Measurements from ENCODE around the gene CCL26.

Gene CCL26

DNA sequence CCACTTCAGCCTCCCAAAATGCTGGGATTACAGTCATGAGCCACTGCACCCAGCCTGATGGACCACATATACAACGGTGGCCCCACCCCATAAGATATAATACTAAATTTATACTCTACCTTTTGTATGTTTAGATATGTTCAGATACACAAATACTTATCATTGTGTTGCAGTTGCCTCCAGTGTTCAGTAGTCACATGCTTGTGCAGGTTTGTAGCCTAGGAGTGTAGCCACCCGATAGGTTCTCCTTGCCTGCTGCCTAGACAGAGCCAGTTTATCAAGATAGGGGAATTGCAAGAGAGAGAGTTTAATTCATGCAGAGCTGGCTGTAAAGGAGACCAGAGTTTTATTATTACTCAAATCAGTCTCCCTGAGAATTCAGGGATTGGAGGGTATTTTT lies 32.0 kb upstream of the CCL26 start:
- H3K9me3 ChIP-seq (ENCODE audit: control insufficient read depth, insufficient read depth, low read length): peaks cover 10% of the 10 kb centered on the region
- no peaks in the 10 kb centered on the region for H4K20me1 ChIP-seq (ENCODE audit: control insufficient read depth, insufficient read depth, low read depth, low read length)
- no peaks in the 10 kb centered on the region for H3F3A ChIP-seq (ENCODE audit: control insufficient read depth, insufficient read depth)
- H3K4me1 ChIP-seq (ENCODE audit: control insufficient read depth, low read length): no peaks in the 10 kb centered on the region
- no peak overlapping the region for H3K4me3 ChIP-seq (ENCODE audit: low read length)
- H3K27ac ChIP-seq (ENCODE audit: low read depth, low read length): no peak overlapping the region
- no peaks in the 10 kb centered on the region for H3K36me3 ChIP-seq (ENCODE audit: control insufficient read depth, low read length)
- no peak for TF ChIP-seq EZH2phosphoT487 (IDR thresholded peaks at IDR 0.05; ENCODE audit: borderline replicate concordance, low read length)
- TF ChIP-seq, protein P1, sequence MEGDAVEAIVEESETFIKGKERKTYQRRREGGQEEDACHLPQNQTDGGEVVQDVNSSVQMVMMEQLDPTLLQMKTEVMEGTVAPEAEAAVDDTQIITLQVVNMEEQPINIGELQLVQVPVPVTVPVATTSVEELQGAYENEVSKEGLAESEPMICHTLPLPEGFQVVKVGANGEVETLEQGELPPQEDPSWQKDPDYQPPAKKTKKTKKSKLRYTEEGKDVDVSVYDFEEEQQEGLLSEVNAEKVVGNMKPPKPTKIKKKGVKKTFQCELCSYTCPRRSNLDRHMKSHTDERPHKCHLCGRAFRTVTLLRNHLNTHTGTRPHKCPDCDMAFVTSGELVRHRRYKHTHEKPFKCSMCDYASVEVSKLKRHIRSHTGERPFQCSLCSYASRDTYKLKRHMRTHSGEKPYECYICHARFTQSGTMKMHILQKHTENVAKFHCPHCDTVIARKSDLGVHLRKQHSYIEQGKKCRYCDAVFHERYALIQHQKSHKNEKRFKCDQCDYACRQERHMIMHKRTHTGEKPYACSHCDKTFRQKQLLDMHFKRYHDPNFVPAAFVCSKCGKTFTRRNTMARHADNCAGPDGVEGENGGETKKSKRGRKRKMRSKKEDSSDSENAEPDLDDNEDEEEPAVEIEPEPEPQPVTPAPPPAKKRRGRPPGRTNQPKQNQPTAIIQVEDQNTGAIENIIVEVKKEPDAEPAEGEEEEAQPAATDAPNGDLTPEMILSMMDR (IDR thresholded peaks at IDR 0.05; ENCODE audit: low read depth, low read length, poor library complexity, severe bottlenecking): no peak
- no peak overlapping the region for H3K4me2 ChIP-seq (ENCODE audit: low read length)
- no peaks in the 10 kb centered on the region for H3K9me2 ChIP-seq (replicated peaks; ENCODE audit: control insufficient read depth, low read length)
- no peaks in the 10 kb centered on the region for H3K79me2 ChIP-seq (ENCODE audit: control insufficient read depth, low read length)
- H3K27me3 ChIP-seq (ENCODE audit: control insufficient read depth, low read length): no peaks in the 10 kb centered on the region

DNA sequence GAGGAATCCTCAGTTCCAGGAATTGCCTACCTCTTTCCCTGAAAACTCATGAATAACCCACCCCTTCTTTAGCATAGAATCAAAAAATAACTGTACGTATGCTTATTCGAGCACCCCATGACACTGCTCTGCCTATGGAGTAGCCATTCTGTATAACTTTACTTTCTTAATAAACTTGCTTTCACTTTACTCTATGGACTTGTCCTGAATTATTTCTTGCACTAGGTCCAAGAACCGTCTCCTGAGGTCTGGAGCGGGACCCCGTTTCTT lies 30.5 kb upstream of the CCL26 start:
- Histone ChIP-seq H3K9me3 (ENCODE audit: control insufficient read depth, insufficient read depth, low read length) (peaks cover 10% of the 10 kb centered on the region), H3K4me2 (ENCODE audit: low read length) (no peak overlapping the region), H4K20me1 (ENCODE audit: control insufficient read depth, insufficient read depth, low read depth, low read length) (no peaks in the 10 kb centered on the region), H3K4me1 (ENCODE audit: control insufficient read depth, low read length) (no peaks in the 10 kb centered on the region), H3K27me3 (ENCODE audit: control insufficient read depth, low read length) (no peaks in the 10 kb centered on the region), H3K4me3 (ENCODE audit: low read length) (no peak overlapping the region), H3K36me3 (ENCODE audit: control insufficient read depth, low read length) (no peaks in the 10 kb centered on the region), H3K27ac (ENCODE audit: low read depth, low read length) (no peak overlapping the region), H3K79me2 (ENCODE audit: control insufficient read depth, low read length) (no peaks in the 10 kb centered on the region), H3F3A (ENCODE audit: control insufficient read depth, insufficient read depth) (no peaks in the 10 kb centered on the region), H3K9me2 (replicated peaks; ENCODE audit: control insufficient read depth, low read length) (no peaks in the 10 kb centered on the region)
- TF ChIP-seq, protein P1 (IDR thresholded peaks at IDR 0.05; ENCODE audit: low read depth, low read length, poor library complexity, severe bottlenecking): no peak
- no peak for TF ChIP-seq EZH2phosphoT487 (IDR thresholded peaks at IDR 0.05; ENCODE audit: borderline replicate concordance, low read length)

DNA sequence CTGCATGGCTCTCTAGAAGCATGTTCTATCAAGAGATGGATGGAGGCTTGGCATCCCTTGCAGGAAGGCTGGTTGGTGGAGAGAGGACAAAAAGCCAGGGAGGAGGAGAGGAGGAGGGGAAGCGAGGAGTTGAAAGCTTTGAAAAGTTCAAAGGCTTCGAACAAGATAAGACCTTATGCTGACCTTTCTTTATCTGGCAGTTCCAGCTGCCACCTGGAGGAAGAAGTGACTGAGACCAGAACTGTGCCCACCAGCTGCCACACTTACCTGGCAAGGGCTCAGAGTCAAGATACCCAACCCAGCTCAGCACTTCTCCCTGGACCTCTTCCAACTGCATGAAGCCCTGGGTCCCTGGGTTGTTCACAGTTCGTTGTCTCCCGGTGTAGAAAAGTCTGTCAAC lies 26.8 kb upstream of the CCL26 start:
- Histone ChIP-seq H3K4me1 (ENCODE audit: control insufficient read depth, low read length) (no peaks in the 10 kb centered on the region), H3K79me2 (ENCODE audit: control insufficient read depth, low read length) (no peaks in the 10 kb centered on the region), H3K27ac (ENCODE audit: low read depth, low read length) (no peak overlapping the region), H3K27me3 (ENCODE audit: control insufficient read depth, low read length) (peaks cover 11% of the 10 kb centered on the region; the same call in 1 of the 2 replicates), H3K9me2 (replicated peaks; ENCODE audit: control insufficient read depth, low read length) (no peaks in the 10 kb centered on the region), H4K20me1 (ENCODE audit: control insufficient read depth, insufficient read depth, low read depth, low read length) (no peaks in the 10 kb centered on the region), H3K9me3 (ENCODE audit: control insufficient read depth, insufficient read depth, low read length) (no peaks in the 10 kb centered on the region), H3K36me3 (ENCODE audit: control insufficient read depth, low read length) (no peaks in the 10 kb centered on the region), H3K4me2 (ENCODE audit: low read length) (no peak overlapping the region), H3F3A (ENCODE audit: control insufficient read depth, insufficient read depth) (no peaks in the 10 kb centered on the region), H3K4me3 (ENCODE audit: low read length) (no peak overlapping the region)
- TF ChIP-seq EZH2phosphoT487 (IDR thresholded peaks at IDR 0.05; ENCODE audit: borderline replicate concordance, low read length): no peak
- TF ChIP-seq, protein P1 (IDR thresholded peaks at IDR 0.05; ENCODE audit: low read depth, low read length, poor library complexity, severe bottlenecking): peak; percentile 15

DNA sequence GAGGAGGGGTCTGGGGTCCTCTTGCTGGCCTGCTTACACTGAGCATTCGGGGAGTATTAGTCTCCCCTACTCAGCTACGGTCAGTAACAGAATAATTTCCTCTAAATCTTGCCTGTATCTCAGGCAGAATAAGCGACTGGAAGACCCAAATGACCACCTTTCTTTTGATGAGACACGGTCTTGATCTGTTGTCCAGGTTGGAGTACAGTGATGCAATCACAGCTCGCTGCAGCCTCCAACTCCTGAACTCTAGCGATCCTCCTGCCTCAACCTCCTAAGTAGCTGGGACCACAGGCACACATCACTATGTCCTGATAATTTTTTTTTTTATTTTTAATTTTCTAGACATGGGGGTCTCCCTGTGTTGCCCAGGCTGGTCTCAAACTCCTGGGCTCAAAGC lies 24.4 kb upstream of the CCL26 start:
- H3K36me3 ChIP-seq (ENCODE audit: control insufficient read depth, low read length): no peaks in the 10 kb centered on the region
- no peak overlapping the region for H3K27ac ChIP-seq (ENCODE audit: low read depth, low read length)
- no peaks in the 10 kb centered on the region for H3K9me3 ChIP-seq (ENCODE audit: control insufficient read depth, insufficient read depth, low read length)
- H3K79me2 ChIP-seq (ENCODE audit: control insufficient read depth, low read length): no peaks in the 10 kb centered on the region
- no peak overlapping the region for H3K4me2 ChIP-seq (ENCODE audit: low read length)
- H3F3A ChIP-seq (ENCODE audit: control insufficient read depth, insufficient read depth): no peaks in the 10 kb centered on the region
- no peak for TF ChIP-seq EZH2phosphoT487 (IDR thresholded peaks at IDR 0.05; ENCODE audit: borderline replicate concordance, low read length)
- TF ChIP-seq, protein P1 (IDR thresholded peaks at IDR 0.05; ENCODE audit: low read depth, low read length, poor library complexity, severe bottlenecking): no peak
- H3K27me3 ChIP-seq (ENCODE audit: control insufficient read depth, low read length): peaks cover 15% of the 10 kb centered on the region; the same call in 1 of the 2 replicates
- H3K4me3 ChIP-seq (ENCODE audit: low read length): no peak overlapping the region
- H3K4me1 ChIP-seq (ENCODE audit: control insufficient read depth, low read length): no peaks in the 10 kb centered on the region
- no peaks in the 10 kb centered on the region for H4K20me1 ChIP-seq (ENCODE audit: control insufficient read depth, insufficient read depth, low read depth, low read length)
- H3K9me2 ChIP-seq (replicated peaks; ENCODE audit: control insufficient read depth, low read length): no peaks in the 10 kb centered on the region
